NB4 (cell line): Measurements from ENCODE around the gene LCT.

Experiments
- CTCF ChIP-seq: IDR thresholded peaks from one replicate; pipeline ENCODE4 v1.5.1; 2012; ENCODE audit warnings: low read depth, low read length
- MAX ChIP-seq: IDR thresholded peaks from 2 replicates; pipeline ENCODE4 v1.6.1; 2011; ENCODE audit warnings: low read depth, low read length

DNA sequence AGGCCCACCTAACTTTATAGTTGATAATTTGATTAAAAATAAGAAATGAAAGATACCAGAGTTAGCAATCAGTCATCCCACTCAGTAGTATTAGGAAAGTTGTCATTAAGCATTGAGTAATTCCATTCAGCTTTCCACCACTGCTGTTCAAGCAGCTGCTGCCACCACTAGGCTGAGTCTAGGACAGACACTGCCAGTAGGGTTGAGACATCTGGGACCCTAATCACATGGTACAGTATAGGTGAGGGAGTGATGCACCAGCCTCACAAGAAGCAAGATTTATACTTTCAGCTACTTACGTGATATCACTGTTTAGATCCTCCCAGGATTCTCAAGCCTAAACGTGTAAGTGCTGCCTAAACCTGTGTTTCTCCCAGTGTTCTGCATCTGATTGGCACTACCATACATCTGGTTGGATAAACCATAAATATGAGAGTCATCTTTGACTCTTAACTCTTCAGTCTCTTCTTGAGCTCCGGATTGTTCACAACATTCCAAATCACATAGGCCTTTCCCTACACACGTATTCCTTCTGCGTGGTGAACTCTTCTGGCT, 92.1 kb downstream of the LCT start:
- peak; percentile 45; the same call in 1 of the 2 replicates for TF ChIP-seq MAX
- TF ChIP-seq CTCF, result peak; percentile 41
